Measurements from ENCODE around the gene CCDC157. TPM values are rescaled to one million over a fixed set of nuclear protein-coding genes. Genes with fewer than 3 reads are reported as not detected.
A peak's percentile ranks its signal among the peaks of the same experiment; 100 is the strongest.

Gene CCDC157
- polyA plus RNA-seq, 1 donor = 3.1 TPM

DNA sequence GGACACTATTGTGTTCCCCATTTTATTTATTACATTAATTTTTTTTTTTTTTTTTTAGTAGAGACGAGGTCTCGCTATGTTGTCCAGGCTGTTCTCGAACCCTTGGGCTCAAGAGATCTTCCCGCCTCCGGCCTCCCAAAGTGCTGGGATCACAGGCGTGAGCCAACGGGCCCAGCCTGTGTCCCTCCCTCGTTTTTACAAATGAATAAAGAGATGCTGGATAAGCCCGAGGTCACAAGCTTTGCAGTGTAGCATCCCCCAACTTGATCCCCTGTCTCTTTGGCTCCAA lies 68.5 kb downstream of the CCDC157 start:
- Histone ChIP-seq H3K27ac (ENCODE audit: low read length) (no peak overlapping the region), H3K36me3 (ENCODE audit: control insufficient read depth, insufficient read depth, low read length) (peaks cover under 1% of the 10 kb centered on the region), H3K4me1 (ENCODE audit: control insufficient read depth, insufficient read depth, low read length) (peaks cover 37% of the 10 kb centered on the region), H3K9me3 (ENCODE audit: control insufficient read depth, low read depth, low read length) (no peaks in the 10 kb centered on the region), H3K4me3 (ENCODE audit: low read length) (peak overlapping the region; percentile 61), H3K27me3 (ENCODE audit: control insufficient read depth, insufficient read depth, low read length) (no peaks in the 10 kb centered on the region)
- DNase-seq = no peak
- no CpG with 5 or more reads among the region's 9 CpGs for WGBS (ENCODE audit: insufficient coverage, low lambda C conversion rate)

DNA sequence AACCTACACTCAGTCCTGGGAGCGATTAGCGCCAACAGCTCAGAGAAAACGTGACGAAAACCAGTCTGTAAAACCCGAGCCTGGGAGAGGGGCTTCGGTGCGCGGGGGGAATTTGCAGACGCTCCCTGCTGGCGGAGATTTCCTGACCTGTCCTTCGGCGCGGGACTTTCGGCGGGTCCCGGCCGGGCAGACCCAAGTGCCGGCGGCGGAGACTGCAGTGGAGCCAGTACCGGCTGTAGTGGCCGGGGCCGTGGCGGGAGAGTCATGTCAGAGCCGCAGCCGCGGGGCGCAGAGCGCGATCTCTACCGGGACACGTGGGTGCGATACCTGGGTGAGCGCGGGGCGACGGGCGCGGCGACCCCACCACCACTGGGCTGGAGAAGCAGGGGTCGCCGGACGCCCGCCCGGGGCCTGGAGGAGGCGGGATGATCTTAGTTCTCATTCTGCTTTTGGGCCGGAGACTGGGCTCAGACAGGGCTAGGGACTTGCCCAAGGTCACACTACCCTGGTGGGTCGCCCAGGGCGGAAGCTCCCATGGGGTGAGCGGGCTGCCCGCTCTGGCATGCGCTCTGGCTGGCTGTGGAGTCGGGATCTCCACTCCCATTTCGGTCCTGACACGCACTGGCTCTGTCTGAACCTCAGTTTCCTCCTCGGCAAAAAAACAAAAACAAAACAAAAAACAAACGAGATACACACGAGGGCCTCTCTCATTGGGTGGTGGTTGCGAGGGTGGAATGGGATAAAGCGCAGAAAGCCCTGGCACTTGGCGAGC lies 69.0 kb downstream of the CCDC157 start, which contains the start of gene MTFP1:
Gene MTFP1 (plus strand): TSS at position 153 of the 772 bp plus-strand sequence. CDS start 112 bp downstream, at position 265.
- peak in 1 of 2 donors; percentile 70 for DNase-seq
- Histone ChIP-seq H3K4me1 (ENCODE audit: control insufficient read depth, insufficient read depth, low read length) (peaks cover 32% of the 10 kb centered on the region), H3K27ac (ENCODE audit: low read length) (peak within 1 kb of the TSS; percentile 99), H3K9me3 (ENCODE audit: control insufficient read depth, low read depth, low read length) (no peaks in the 10 kb centered on the region), H3K36me3 (ENCODE audit: control insufficient read depth, insufficient read depth, low read length) (no peaks in the 10 kb centered on the region), H3K27me3 (ENCODE audit: control insufficient read depth, insufficient read depth, low read length) (no peaks in the 10 kb centered on the region), H3K4me3 (ENCODE audit: low read length) (peak within 1 kb of the TSS; percentile 61)
- WGBS (ENCODE audit: insufficient coverage, low lambda C conversion rate) = no CpG with 5 or more reads among the region's 61 CpGs

Other genes starting within 250 kb of the CCDC157 start
- gene LIF, start 110.2 kb upstream of the CCDC157 start, polyA plus RNA-seq = 27.6 TPM
- 0.52 TPM for gene OSM, start 90.2 kb upstream of the CCDC157 start, polyA plus RNA-seq
- gene CASTOR1, start 67.5 kb upstream of the CCDC157 start, polyA plus RNA-seq = 7.0 TPM
- 16.9 TPM for gene TBC1D10A, start 30.1 kb upstream of the CCDC157 start, polyA plus RNA-seq
- gene SF3A1, start 113 bp upstream of the CCDC157 start, polyA plus RNA-seq = 87.1 TPM
- 17.0 TPM for gene RNF215, start 30.4 kb downstream of the CCDC157 start, polyA plus RNA-seq
- gene SEC14L2, start 40.0 kb downstream of the CCDC157 start, polyA plus RNA-seq = 27.5 TPM
- gene MTFP1, start 68.8 kb downstream of the CCDC157 start, polyA plus RNA-seq = 9.9 TPM
- gene SEC14L3, start 115.0 kb downstream of the CCDC157 start, polyA plus RNA-seq = 0.06 TPM
- 0.19 TPM for gene SEC14L4, start 148.7 kb downstream of the CCDC157 start, polyA plus RNA-seq
- 1.2 TPM for gene SEC14L6, start 189.7 kb downstream of the CCDC157 start, polyA plus RNA-seq
- gene GAL3ST1, start 217.7 kb downstream of the CCDC157 start, polyA plus RNA-seq = 19.5 TPM
- gene PES1, start 234.9 kb downstream of the CCDC157 start, polyA plus RNA-seq = 58.6 TPM

Data from large intestine (tissue), 3 donors.